ENCODE results near the gene FRMD4B.

FRMD4B gene

DNA sequence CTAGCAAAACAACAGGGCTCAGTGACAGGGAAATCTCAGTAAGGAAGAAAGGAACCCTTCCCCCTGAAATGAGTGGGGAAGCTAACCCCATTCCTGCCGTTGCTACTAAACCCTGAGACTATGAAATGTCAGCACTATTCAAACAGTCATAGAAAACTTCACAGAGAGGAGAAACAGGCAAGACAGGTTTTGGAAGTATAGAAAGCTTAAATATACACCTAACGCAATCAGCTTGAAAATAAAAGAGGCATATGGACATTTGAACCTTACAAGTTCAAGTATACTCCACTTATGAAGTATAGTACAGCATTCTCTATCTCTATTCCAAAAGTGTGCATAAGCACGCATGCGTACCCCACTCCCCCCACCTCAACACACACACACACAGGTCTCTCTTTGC lies 17.6 kb upstream of the FRMD4B start:
- no peak for DNase-seq

DNA sequence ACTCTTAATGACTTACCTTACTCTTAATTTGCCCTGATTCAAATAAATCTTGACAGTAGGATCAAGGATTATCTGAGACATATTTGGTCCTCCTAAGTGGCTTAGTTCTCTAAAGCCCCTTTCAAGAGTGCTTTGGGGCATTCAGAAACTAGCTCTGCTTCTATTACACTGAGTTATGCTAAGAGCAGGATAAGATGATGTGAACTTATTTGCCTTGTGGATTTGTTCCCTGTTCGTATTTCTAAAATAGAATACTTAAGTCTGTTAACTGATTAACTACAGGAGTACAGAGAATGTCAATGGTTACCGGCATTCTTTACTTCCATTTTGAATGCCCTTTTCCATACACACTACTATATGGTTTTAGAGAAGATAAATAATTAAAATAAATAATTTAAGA lies 14.8 kb upstream of the FRMD4B start:
- DNase-seq = no peak

DNA sequence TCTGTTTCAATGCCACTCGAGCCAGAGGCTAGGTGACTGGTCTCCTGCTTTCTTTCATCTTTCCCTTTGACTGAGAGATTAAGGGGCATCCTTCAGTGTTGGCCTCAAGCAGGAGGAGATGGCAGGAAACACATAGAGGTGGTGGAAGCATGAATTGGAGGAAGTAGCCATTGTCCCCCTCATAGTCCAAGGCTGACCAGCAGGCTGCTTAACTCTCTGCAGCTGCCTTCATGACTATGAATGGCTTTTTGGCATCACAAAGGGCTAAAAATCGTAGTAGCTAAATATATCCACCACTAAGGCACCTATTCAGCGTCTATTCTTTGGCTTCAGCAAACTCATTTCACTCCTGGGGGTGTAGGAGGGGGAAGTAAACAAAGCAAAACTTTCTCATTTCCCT lies 7.0 kb upstream of the FRMD4B start:
- DNase-seq = no peak

DNA sequence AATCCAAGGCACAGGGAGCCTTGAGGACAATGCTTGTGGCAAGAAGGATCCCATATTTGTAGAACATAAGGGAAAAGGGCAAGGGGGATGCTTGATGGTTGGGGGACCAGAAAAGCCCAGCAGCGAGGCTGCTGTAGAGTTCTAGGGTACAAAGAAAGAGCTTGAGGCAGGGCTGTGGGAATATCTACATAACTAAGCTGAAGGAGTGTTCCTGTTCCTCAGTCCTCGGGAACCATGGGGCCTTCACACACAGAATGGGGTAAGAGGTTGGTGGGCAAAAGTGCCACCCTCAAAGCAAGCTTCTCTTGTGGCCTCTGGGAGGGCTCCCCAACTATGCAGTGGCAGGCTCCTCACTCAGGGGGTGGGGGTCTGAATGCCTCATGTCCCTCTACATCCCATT lies 6.5 kb upstream of the FRMD4B start:
- DNase-seq = no peak

DNA sequence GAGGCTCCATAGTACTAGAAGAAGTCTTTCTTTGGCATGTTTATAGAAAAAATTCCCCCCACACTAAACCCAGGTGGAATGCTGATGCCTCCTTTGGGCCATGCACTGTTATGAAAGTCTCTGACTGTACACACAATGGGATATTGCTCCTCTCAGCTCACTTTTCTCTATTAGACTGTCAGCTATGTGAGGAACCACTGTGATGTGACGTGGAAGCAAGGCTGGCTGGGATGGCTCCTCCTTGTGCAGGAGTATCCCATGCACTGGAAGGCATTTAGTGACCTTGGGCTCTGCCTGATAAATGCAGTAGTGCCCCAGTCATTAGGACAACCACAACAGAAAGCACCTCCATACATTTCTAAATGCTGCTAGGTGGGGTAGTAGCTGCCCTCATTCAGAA lies 5.7 kb upstream of the FRMD4B start:
- no peak for DNase-seq

DNA sequence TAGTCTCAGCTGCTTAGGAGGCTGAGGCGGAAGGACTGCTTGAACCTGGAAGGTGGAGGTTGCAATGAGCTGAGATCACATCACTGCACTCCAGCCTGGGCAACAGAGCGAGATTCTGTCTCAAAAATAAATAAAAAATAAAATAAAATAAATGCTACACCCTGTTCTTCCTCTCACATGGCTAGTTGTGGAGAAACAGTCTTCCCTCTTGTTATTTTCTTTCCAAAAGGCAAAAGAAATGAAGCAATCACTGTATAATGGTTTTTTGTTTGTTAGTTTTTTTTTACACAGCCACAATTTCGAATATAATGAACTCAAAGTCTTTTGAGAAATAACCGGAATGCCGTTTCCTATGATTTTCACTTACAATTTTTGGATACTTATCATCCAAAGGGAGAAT lies 4.9 kb upstream of the FRMD4B start:
- DNase-seq = no peak

DNA sequence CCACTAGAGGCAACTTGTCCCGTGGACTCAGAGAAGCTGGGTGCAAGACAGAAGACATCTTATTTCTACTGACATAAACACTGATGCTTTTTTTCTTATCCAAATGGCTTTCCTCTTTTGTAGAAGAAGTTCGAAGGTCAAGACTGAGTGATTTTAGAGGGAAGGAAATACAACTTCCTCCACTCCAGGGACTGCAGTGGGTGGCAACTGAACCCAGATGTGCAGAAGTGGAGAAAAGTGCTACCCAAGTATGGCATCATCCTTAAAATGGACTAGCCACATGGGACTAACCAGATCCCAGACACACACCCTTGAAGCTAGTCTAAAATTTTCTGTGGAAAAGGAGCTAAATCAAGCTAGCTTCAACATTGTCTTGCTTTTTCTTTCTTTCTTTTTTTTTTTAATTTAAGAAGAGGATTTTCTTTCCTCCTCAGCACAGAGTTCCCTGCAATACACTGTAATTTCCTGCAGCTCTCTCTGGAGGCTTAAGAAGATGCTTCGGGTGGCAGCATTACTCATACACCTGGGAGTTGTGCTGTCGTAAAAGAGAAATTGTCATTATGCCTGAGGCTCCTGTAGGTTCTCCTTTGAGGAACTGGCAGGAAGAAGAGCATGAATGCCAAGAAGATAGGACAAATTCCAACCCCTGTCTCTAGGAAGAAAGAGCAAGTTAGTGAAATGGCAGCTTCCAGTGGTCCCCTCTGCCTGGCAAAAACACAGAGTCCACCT lies 3.8 kb upstream of the FRMD4B start:
- no peak for DNase-seq

DNA sequence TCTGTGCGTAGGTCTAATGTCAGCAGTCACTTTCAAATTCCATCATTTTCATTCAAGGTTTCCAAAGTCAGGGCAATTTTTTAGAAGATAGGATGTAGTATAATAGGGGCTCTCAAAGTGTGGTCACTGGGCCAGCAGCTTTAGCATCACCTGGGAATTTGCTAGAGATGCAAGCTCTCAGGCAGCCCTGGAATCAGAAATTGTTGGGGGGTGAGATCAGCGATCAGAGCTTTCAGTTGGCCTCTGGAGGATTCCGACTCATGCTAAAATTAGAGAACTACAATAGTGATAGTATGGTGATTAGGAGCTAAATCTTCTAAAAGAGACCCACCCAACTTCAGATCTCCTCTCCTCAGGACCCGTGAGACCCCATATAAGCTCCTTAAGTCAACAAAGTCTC lies 2.4 kb upstream of the FRMD4B start:
- no peak for DNase-seq

DNA sequence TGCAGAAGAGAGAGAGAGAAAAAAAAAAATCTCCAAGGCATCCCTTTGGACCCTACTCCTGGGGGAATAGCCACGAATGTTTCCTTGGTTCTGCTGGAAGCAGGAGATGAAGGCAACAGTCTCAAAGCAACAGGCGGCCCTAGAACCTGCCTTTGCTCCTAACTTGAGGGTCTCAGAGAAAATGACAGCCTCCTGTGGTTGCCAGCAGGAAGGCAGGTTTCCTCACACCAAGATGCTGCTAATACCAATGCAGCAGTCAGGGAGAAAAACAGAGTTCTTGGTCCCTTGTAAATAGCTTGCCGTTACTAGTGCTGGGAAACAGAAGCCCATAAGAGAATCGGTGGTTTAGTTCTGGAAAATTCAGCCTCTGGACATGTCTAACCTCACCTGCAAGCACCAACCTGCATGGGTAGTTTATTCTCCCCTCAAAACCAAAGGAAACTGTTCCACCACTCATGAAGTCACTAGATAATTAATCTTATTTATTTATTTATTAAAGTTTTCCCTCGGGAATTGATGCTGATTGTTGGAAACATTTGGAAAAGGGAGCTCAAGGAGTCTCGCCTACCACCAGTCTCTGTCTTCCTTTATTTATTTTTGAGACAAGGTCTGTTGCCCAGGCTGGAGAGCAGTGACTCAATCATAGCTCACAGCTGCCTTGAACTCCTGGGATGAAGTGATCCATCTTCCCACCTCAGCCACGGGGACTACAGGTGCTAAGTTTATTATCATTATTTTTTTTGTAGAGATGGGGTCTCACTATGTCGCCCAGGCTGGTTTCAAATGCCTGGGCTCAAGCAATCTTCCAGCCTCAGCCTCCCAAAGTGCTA lies 883 bp upstream of the FRMD4B start:
- DNase-seq = no peak

DNA sequence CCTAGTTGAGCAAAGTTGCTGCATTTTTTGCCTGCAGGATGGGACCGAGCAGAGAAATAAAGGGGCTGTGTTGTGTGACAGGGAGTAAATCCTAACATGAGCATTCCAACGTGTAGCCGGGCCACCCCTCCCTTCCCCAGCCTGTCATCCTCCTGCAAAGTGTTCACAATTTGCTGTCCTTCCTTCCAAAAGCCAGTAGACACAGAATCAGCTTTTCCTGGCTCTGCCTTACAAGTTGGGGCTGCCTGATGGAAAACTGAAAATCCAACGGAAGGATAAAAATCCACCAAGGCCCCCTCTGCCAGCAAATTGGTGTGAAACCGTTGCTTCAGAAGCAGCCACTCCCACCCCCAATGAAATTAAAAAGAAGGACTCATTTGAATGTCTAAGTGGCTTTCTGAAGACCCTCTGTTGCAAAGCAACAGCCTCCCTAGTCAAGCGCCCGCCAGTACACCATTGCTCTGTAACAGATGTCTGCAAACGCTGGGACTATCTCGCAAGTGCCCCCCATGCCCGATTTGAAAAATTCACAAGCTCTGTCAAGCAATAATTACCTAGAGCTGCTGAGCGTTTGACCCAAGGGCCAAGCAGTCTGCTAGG lies 665 bp downstream of the FRMD4B start:
- no peak for DNase-seq

DNA sequence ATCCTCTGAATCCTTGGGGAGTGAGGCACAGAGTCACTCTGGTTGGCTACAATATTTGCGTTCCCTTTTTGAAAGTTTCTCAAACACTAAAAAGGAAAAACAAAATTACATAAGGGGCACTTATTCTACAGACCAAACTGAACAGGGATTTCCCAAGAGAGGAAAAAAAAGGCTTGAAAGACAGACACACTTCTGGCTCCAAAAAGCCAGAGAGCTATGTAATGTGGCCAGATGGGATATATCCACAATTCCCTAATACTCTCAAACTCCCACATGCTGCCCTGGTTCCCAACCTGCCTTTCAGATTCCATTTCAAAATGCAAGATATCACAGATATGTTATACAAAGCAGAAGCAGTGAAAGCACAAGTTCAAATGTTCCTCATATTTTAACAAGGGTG lies 1.6 kb downstream of the FRMD4B start:
- no peak for DNase-seq

DNA sequence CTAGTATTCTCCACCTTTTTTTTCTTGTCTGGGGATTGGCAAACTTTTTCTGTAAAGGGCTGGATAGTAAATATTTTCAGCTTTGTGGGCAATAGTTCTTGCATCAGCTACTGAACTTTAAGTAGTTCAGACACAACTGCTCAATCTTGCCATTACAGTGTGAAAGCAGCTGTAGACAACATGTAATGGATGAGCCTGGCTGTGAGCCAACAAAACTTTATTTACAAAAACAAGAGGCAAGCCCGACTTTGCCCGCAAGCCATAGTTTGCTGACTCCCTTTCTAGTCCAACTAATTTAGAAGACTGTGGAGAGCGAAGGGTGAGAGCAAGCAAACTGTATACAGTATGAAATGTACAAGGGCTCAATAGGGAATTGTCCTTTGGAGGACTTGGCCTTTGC lies 6.2 kb downstream of the FRMD4B start:
- no peak for DNase-seq

DNA sequence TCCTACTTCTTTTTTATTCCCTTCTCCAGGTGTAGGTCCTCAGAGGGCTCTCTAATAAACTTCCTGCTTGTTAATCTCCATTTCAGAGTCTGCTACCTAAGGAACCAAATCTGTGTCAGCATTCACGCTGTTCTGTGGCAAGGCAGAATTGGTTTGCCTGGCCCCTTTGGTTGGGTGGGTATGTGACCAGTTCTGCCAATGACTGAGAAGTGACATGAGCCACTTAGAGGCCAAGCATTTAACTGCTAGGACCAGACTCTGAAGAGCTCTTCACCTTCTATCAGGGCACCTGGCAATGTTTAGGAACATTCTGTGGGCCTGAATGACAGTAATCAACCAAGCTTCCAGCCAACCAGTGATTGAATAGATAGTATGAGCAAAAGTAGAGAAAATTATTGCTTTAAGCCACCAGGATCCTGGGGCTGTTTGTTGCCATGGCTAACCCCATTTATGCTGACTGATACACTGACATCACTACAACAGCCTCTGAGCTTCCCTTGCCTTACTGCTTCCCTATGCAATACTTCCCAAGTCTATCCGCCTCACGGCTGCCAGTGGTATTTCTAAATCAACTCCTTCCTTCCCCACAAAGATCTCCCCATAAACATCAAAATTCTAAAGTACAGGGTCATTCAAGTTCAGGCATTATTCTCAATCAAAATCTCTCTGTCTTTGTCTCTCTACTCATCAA lies 7.6 kb downstream of the FRMD4B start:
- no peak for DNase-seq

DNA sequence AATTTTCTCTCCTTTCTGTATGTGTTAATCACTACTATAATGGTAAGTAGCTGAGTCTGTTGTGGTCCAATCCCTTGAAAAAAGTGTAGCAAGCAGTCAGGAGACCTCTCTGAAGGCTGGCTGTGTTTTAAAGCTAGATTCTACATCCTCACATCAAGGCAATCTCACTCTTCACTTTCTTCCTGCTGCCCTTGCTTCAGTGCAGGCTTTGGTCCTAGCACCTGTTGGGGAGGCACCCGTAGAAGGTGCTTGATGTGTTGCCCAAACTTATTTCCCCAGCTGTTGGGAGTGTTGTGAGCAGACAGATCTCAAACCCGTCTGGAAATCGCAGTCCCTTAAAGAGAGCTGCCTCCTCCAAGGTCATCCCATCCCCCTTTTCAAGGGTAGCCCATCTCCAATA lies 8.6 kb downstream of the FRMD4B start:
- no peak for DNase-seq

DNA sequence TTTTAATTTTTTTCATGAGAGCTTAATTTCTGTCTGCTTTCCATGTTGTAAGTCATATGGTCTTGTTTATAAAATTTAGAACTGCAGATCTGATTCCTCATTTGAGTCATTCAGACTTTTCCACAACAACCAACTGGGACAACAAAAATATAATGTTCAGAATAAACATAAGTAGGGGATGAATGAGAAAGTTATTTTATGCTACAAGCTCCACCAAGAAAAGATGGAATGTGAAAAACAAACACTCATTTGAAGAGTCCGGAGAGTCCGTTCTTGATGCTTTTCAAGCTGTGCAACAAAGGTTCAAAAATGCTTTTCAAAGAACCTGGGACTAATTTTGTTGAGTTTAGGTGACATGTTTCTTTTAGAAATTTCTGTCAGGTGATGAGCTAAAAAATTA lies 9.2 kb downstream of the FRMD4B start:
- DNase-seq = no peak

DNA sequence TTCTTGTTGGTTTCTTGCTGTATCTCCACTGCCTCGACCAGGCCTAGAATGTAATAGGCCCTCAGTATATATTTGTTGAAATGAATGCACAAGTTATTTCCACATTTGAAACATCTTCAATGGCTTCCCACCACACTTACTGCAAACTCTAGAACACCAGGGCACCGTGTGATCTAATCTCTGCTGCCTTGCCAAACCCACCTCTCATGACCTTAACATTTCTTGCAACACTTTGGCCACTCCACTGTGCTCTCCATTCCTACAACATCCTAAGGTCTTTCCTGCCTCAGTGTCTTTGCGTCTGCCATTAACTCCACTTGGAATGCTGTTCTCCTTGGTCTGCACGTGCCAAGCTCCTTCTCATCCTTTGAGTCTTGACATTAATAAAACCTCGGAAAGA lies 14.1 kb downstream of the FRMD4B start:
- DNase-seq = no peak

DNA sequence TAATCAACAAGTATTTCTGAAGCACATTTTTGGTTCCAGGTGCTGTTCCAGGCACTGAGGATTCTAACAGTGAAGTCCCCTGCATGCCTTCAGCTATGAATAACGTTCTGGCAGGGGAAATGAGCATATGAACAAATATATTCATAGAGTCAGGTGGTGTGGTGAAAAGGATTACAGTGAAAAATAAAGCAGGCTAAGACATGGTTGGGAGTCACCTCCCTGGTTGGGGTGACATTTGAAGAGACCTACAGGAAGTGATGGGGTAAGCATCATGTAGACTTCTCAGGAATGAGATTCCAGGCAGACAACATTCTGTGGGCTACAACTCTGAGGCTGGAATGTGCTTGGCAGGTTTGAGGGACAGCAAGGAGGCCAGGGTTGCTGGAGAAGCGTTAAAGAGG lies 15.0 kb downstream of the FRMD4B start:
- DNase-seq = no peak

DNA sequence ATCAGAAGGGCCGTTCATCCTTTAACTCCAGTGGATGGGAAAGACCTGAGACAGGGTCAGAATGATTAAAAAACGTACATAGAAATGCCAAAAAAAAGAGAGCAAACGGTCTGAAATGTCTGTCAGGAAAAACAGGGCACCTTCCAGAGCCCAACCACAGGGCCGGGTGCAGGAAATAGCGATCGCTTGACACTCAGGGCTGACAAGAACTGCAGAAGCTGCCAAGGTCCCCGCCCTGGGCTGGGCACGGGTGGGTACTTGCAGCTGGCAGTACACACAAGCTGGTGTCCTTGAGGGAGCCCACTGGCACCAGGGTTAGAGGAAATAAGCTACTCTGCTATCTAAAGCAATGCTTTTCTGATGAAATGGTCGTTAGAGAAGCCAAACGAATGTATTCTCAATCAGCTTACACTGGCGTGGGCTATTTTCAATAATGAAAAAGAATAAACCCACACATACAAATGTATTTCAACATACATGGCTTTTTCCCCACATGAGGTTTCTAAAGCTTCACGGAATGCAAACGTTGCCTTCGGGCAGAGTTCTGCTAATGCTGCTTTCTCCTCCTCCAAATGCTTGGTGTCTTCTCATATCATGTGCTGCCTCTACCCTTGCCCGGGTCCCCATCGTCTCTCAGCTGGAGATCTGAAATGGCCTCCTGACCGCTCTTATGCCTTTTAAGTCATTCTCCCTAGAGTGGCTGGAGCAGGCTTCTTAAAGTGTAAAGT lies 15.6 kb downstream of the FRMD4B start:
- DNase-seq = peak; percentile 33

DNA sequence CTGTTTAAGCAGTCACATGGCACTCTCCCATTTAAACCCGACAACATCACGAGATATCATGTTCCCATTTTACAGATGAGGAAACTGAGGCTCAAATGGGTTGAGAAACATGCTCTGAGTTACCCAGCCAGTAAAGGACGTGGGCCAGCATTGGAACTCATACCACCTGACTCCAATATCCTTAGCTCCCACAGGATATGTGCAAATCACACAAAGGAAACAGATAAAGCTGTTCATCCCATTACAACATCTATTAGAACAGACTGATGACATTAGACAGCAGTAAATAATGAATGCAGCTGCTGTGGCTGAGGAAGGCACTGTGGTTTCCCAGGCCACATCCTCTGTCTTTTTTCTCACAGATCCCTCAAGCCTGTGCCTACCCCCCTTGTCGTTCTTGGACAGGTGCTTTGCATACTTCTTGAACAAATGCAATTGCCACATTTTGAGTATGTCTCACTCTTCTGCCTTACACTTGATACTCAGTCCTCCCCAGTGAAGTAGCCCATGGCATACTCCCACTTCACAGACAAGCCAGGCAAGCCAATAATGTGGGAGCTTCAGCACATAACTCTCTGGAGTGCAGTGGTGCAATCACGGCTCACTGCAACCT lies 17.7 kb downstream of the FRMD4B start:
- peak; percentile 2 for DNase-seq

DNA sequence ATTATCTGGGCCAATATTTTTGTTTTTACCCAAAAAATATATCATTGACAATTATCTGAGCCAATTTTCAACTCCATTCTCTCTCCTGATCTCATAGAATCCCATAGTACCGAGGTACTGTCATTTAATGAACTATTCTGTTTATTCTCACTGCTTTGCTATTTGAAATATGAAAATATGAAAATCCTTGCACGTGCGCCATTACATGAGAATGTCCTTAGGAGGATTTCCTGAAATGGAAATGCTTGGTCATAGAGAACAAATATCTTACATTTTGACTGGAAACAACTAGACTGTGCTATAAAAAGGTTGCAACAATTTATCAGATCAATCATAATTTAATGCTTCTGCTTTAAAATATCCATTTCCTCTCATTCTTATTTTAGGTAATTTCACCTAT lies 18.3 kb downstream of the FRMD4B start:
- DNase-seq = no peak

DNA sequence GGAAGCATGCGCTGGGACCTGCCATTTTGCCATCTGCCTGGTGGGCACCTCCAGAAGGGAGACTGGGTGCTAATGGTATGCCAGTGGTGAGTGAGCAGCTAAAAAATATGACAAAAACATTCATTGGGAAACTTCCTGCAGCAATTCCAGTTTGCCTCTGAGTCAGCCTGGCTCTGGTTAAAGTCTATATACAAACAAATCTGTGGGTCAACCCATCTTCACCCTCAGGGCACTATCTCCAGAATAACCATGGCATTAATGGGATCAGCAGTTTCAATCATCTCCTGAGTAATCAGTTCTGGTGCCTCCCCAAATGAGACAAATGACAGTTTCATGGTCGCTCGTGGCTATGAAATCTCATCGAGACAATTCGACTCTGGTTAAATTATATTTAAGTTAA lies 21.5 kb downstream of the FRMD4B start:
- no peak for DNase-seq

DNA sequence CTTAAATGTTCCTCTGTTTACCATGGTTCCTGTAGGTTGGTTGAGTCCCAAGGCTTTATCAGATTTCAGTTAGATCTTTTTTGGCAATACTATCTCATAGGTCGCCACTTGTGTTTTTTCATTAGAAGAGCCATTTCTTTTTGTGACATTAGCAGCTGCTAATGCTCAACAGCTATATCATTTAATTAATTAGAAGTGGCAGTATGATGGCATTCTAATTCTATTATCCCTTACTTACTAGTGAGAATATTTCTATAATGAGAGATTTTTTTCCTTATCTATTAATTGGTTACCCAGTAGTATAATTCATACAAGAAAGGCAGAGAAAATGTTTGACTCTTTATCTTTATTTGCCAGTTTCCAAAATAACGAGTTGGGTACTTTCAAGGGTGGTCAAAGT lies 25.2 kb downstream of the FRMD4B start:
- no peak for DNase-seq
